ENCODE data around the gene MKLN1.

Gene MKLN1

GRCh38 chr7:131363719-131364118 lies 36.0 kb downstream of the MKLN1 start:
- TF ChIP-seq OSR1 (CRISPR knock-in tag; IDR thresholded peaks at IDR 0.05) (no peak), POU6F1 (CRISPR knock-in tag; IDR thresholded peaks at IDR 0.05; ENCODE audit: borderline replicate concordance, low read depth) (no peak), ZNF565 (CRISPR knock-in tag; conservative IDR thresholded peaks at IDR 0.05; ENCODE audit: low read depth) (no peak), TOX (CRISPR knock-in tag; IDR thresholded peaks at IDR 0.05; ENCODE audit: borderline replicate concordance) (no peak), CSDC2 (CRISPR knock-in tag; IDR thresholded peaks at IDR 0.05) (no peak), BACH2 (CRISPR knock-in tag; IDR thresholded peaks at IDR 0.05; ENCODE audit: borderline replicate concordance) (no peak), ZNF8 (CRISPR knock-in tag; IDR thresholded peaks at IDR 0.05) (no peak), ISL1 (CRISPR knock-in tag; IDR thresholded peaks at IDR 0.05) (no peak), ZC3H10 (CRISPR knock-in tag; IDR thresholded peaks at IDR 0.05) (no peak), ARNTL (CRISPR knock-in tag; IDR thresholded peaks at IDR 0.05; ENCODE audit: borderline replicate concordance, low read depth) (no peak), TSHZ2 (CRISPR knock-in tag; IDR thresholded peaks at IDR 0.05) (no peak), CSRNP3 (CRISPR knock-in tag; IDR thresholded peaks at IDR 0.05) (no peak), PPARA (CRISPR knock-in tag; IDR thresholded peaks at IDR 0.05; ENCODE audit: borderline replicate concordance) (no peak), CREB5 (CRISPR knock-in tag; IDR thresholded peaks at IDR 0.05; ENCODE audit: low read depth) (no peak), TCF4 (CRISPR knock-in tag; IDR thresholded peaks at IDR 0.05; ENCODE audit: borderline replicate concordance) (no peak), RARB (CRISPR knock-in tag; IDR thresholded peaks at IDR 0.05) (no peak)
- no peak for ATAC-seq

- TF ChIP-seq GLIS3 (CRISPR knock-in tag; IDR thresholded peaks at IDR 0.05) (no peak), CREB5 (CRISPR knock-in tag; IDR thresholded peaks at IDR 0.05; ENCODE audit: low read depth) (no peak), RARB (CRISPR knock-in tag; IDR thresholded peaks at IDR 0.05) (no peak), ARNTL (CRISPR knock-in tag; IDR thresholded peaks at IDR 0.05; ENCODE audit: borderline replicate concordance, low read depth) (no peak), POU6F1 (CRISPR knock-in tag; IDR thresholded peaks at IDR 0.05; ENCODE audit: borderline replicate concordance, low read depth) (no peak), CSDC2 (CRISPR knock-in tag; IDR thresholded peaks at IDR 0.05) (no peak), CSRNP3 (CRISPR knock-in tag; IDR thresholded peaks at IDR 0.05) (no peak), ZNF70 (CRISPR knock-in tag; IDR thresholded peaks at IDR 0.05) (no peak), ZNF8 (CRISPR knock-in tag; IDR thresholded peaks at IDR 0.05) (no peak), TOX (CRISPR knock-in tag; IDR thresholded peaks at IDR 0.05; ENCODE audit: borderline replicate concordance) (no peak), TCF4 (CRISPR knock-in tag; IDR thresholded peaks at IDR 0.05; ENCODE audit: borderline replicate concordance) (no peak), PATZ1 (CRISPR knock-in tag; IDR thresholded peaks at IDR 0.05; ENCODE audit: borderline replicate concordance) (no peak), ZFP3 (CRISPR knock-in tag; IDR thresholded peaks at IDR 0.05) (no peak), OSR1 (CRISPR knock-in tag; IDR thresholded peaks at IDR 0.05) (no peak), SNAI2 (CRISPR knock-in tag; IDR thresholded peaks at IDR 0.05) (no peak), ESRRG (CRISPR knock-in tag; IDR thresholded peaks at IDR 0.05) (no peak), ZNF565 (CRISPR knock-in tag; conservative IDR thresholded peaks at IDR 0.05; ENCODE audit: low read depth) (no peak), ZFP30 (CRISPR knock-in tag; IDR thresholded peaks at IDR 0.05) (no peak), PPARA (CRISPR knock-in tag; IDR thresholded peaks at IDR 0.05; ENCODE audit: borderline replicate concordance) (no peak)
- no peak for ATAC-seq
Observed at GRCh38 chr7:131364767-131365344, 37.2 kb downstream of the MKLN1 start.

Measured in SK-N-SH treated with all-trans-retinoic acid at 6 μM for 48 hours (cell line).